H1 (cell line): ENCODE measurements around the gene LHX2. TPM values are rescaled to one million over a fixed set of nuclear protein-coding genes. Genes with fewer than 3 reads are reported as not detected.
"Not testable (repeated sequence)": the region's sequence is repeated elsewhere in the genome, so short reads cannot be mapped to it uniquely, and the experiment has no call there.

ENCODE experiments used
- CTCF ChIA-PET: fragments of 300-600 bp; sonication (Branson Sonifier 250); formaldehyde crosslinking; loops from one replicate; lab custom pipeline; 2021; ENCODE audit not compliant: partially characterized antibody; lab: Charles Lee
- POLR2A ChIA-PET: fragments of 300-600 bp; sonication (Branson Sonifier 250); formaldehyde crosslinking; loops from one replicate; lab custom pipeline; 2021; ENCODE audit warnings: inconsistent platforms; ENCODE audit not compliant: partially characterized antibody; lab: Charles Lee
- DNase-seq, 2 experiments: peaks; one replicate each; pipeline versions ENCODE4 v3.0.0 to v3.0.0-alpha.2; 2010 to 2022; ENCODE audit warnings: low spot score in 2 of 2, low read depth in 1 of 2, mixed read lengths in 1 of 2
- FAIRE-seq: peaks from 2 replicates; lab custom pipeline; 2011; peaks lifted over from hg19 to GRCh38; lab: Jason Lieb, UNC
- H2AFZ ChIP-seq: 2 replicates; pipeline ENCODE4 v1.8.1; 2012; ENCODE audit warnings: low read length, inconsistent platforms
- H2AK5ac ChIP-seq: 2 replicates; pipeline ENCODE4 v1.6.1; 2013; ENCODE audit warnings: low read depth, low read length
- H2BK120ac ChIP-seq: replicated peaks from 2 replicates; pipeline ENCODE3; 2013; ENCODE audit warnings: low read depth, low read length, inconsistent platforms
- H2BK12ac ChIP-seq: 2 replicates; pipeline ENCODE4 v1.6.1; 2013; ENCODE audit warnings: low read depth, low read length
- H2BK15ac ChIP-seq: 2 replicates; pipeline ENCODE4 v1.6.1; 2013; ENCODE audit warnings: low read length
- H2BK20ac ChIP-seq: 2 replicates; pipeline ENCODE4 v1.6.1; 2013; ENCODE audit warnings: low read length
- H2BK5ac ChIP-seq: 2 replicates; pipeline ENCODE4 v1.6.1; 2013; ENCODE audit warnings: low read depth, low read length
- H3K14ac ChIP-seq: 2 replicates; pipeline ENCODE4 v1.6.1; 2013; ENCODE audit warnings: inconsistent platforms; ENCODE audit not compliant: insufficient read length
- H3K18ac ChIP-seq: 2 replicates; pipeline ENCODE4 v1.6.1; 2013; ENCODE audit warnings: low read length; ENCODE audit errors: extremely low read depth
- H3K23ac ChIP-seq: 2 replicates; pipeline ENCODE4 v1.6.1; 2013; ENCODE audit warnings: inconsistent platforms; ENCODE audit not compliant: insufficient read length
- H3K23me2 ChIP-seq: 2 replicates; pipeline ENCODE4 v1.6.1; 2013; ENCODE audit warnings: low read depth, low read length
- H3K27ac ChIP-seq: 2 replicates; pipeline ENCODE4 v1.6.1; 2011; ENCODE audit warnings: low read depth, low read length, inconsistent platforms
- H3K27me3 ChIP-seq, 4 experiments: replicated peaks in 1 of 4; 1 replicate in 1 of 4; 2 replicates in 3 of 4; pipeline versions ENCODE4 v1.6.1 to v1.8.1; 2011 to 2013; ENCODE audit warnings: low read length in 3 of 4, mild to moderate bottlenecking in 3 of 4, inconsistent platforms in 2 of 4, mixed read lengths in 2 of 4, moderate library complexity in 1 of 4; ENCODE audit not compliant: control insufficient read depth in 3 of 4, insufficient read depth in 3 of 4; ENCODE audit errors: extremely low read depth in 1 of 4
- H3K36me3 ChIP-seq, 4 experiments: 2 replicates each; pipeline versions ENCODE4 v1.6.1 to v1.8.1; 2011 to 2013; ENCODE audit warnings: mild to moderate bottlenecking in 4 of 4, low read length in 3 of 4, moderate library complexity in 2 of 4, control low read depth in 1 of 4, inconsistent platforms in 1 of 4; ENCODE audit not compliant: insufficient read depth in 4 of 4, control insufficient read depth in 2 of 4
- H3K4ac ChIP-seq: replicated peaks from 2 replicates; pipeline ENCODE3; 2013; ENCODE audit warnings: low read length, low read depth, mixed read lengths, inconsistent platforms; ENCODE audit not compliant: insufficient read length
- H3K4me1 ChIP-seq, 4 experiments: replicated peaks in 1 of 4; 1 replicate in 1 of 4; 2 replicates in 3 of 4; pipeline versions ENCODE4 v1.6.1 to v1.8.1; 2011 to 2013; ENCODE audit warnings: low read length in 3 of 4, inconsistent platforms in 2 of 4, mixed read lengths in 1 of 4; ENCODE audit not compliant: insufficient read depth in 4 of 4, control insufficient read depth in 3 of 4
- H3K4me2 ChIP-seq, 2 experiments: 2 replicates each; pipeline versions ENCODE4 v1.6.1 to v1.8.1; 2011 to 2013; ENCODE audit warnings: low read depth in 2 of 2, low read length in 2 of 2, control low read depth in 1 of 2, inconsistent platforms in 1 of 2, mild to moderate bottlenecking in 1 of 2; ENCODE audit not compliant: insufficient read depth in 1 of 2
- H3K4me3 ChIP-seq, 4 experiments: fragments of 200-600, 300-600 bp in 1 of 4; sonication (generic), shearing (Covaris generic), sonication (Bioruptor Twin) in 1 of 4; 2 replicates each; pipeline versions ENCODE4 v1.5.1 to v1.8.1; 2011 to 2016; ENCODE audit warnings: low read length in 4 of 4, low read depth in 3 of 4, control low read depth in 2 of 4, inconsistent platforms in 2 of 4, mild to moderate bottlenecking in 2 of 4, mixed read lengths in 1 of 4, moderate library complexity in 1 of 4; ENCODE audit not compliant: insufficient read depth in 2 of 4; ENCODE audit errors: extremely low read depth in 1 of 4
- H3K56ac ChIP-seq: replicated peaks from 2 replicates; pipeline ENCODE3; 2013; ENCODE audit warnings: low read depth, mild to moderate bottlenecking, mixed read lengths, low read length, inconsistent platforms; ENCODE audit not compliant: insufficient read length
- H3K79me1 ChIP-seq: 2 replicates; pipeline ENCODE4 v1.6.1; 2013; ENCODE audit warnings: low read depth, low read length, control low read depth
- H3K79me2 ChIP-seq, 2 experiments: 2 replicates each; pipeline versions ENCODE4 v1.6.1 to v1.8.1; 2012 to 2013; ENCODE audit warnings: low read length in 2 of 2, mild to moderate bottlenecking in 2 of 2, inconsistent platforms in 1 of 2; ENCODE audit not compliant: insufficient read depth in 2 of 2, control insufficient read depth in 1 of 2
- H3K9ac ChIP-seq, 4 experiments: replicated peaks in 1 of 4; 1 replicate in 1 of 4; 2 replicates in 3 of 4; pipeline versions ENCODE4 v1.6.1 to v1.8.1; 2011 to 2013; ENCODE audit warnings: low read depth in 3 of 4, low read length in 3 of 4, control low read depth in 2 of 4, mild to moderate bottlenecking in 2 of 4, moderate library complexity in 2 of 4, inconsistent platforms in 1 of 4; ENCODE audit errors: extremely low read depth in 1 of 4
- H3K9me3 ChIP-seq, 2 experiments: 2 replicates each; pipeline versions ENCODE4 v1.6.1 to v1.8.1; 2012 to 2013; ENCODE audit warnings: mild to moderate bottlenecking in 2 of 2, moderate library complexity in 2 of 2, control low read depth in 1 of 2, inconsistent platforms in 1 of 2, low read depth in 1 of 2, low read length in 1 of 2, mixed read lengths in 1 of 2; ENCODE audit not compliant: insufficient read depth in 2 of 2
- H4K20me1 ChIP-seq, 2 experiments: replicated peaks in 1 of 2; 2 replicates each; pipeline versions ENCODE3 to v1.8.1; 2011 to 2013; ENCODE audit warnings: inconsistent platforms in 2 of 2, low read length in 2 of 2, mild to moderate bottlenecking in 1 of 2; ENCODE audit not compliant: insufficient read depth in 2 of 2, control insufficient read depth in 1 of 2
- H4K5ac ChIP-seq: 2 replicates; pipeline ENCODE4 v1.6.1; 2013; ENCODE audit warnings: low read length, low read depth, mixed read lengths, inconsistent platforms; ENCODE audit not compliant: insufficient read length
- H4K8ac ChIP-seq: 2 replicates; pipeline ENCODE4 v1.8.0; 2013; ENCODE audit warnings: mild to moderate bottlenecking, moderate library complexity, low read length, inconsistent platforms; ENCODE audit not compliant: insufficient read depth; ENCODE audit errors: extremely low read depth
- H4K91ac ChIP-seq: replicated peaks from 2 replicates; pipeline ENCODE3; 2013; ENCODE audit warnings: low read length, mixed read lengths, inconsistent platforms; ENCODE audit not compliant: insufficient read length
- WGBS, 2 experiments: shearing (Covaris generic) in 1 of 2; methylation state at CpG; one replicate each; pipeline versions ENCODE4 v1.1.6 to v1.1.7; 2013 to 2015; ENCODE audit warnings: low lambda C conversion rate in 2 of 2, mixed read lengths in 2 of 2, inconsistent platforms in 1 of 2, low coverage in 1 of 2, missing lambda C conversion rate in 1 of 2; ENCODE audit not compliant: insufficient replicate concordance in 2 of 2, insufficient coverage in 1 of 2, insufficient read length in 1 of 2; ENCODE audit errors: extremely low coverage in 1 of 2, missing lambda C conversion rate in 1 of 2; 5-methylcytosine and 5-hydroxymethylcytosine counted together
- polyA plus RNA-seq, 7 experiments: library from polyadenylated mRNA; depleted of rRNA in 3 of 7; stranded (reverse) in 5 of 7; unstranded in 2 of 7; fragments of >200 nt in 5 of 7; fragments of 200-250 nt in 2 of 7; gene quantifications; 1 replicate in 5 of 7; 2 replicates in 1 of 7; 4 replicates in 1 of 7; pipeline versions ENCODE4 v1.2.1 to v1.2.3, GENCODE V29; 2011 to 2013; ENCODE audit warnings: missing spikeins in 2 of 7, mixed read lengths in 2 of 7
- total RNA-seq: library from RNA; stranded (reverse); fragmentation: NEBNext Ultra II Directional; extraction: Animal tissue kit (Norgen Biotek cat#: 25700); gene quantifications from 2 replicates; pipeline ENCODE4 v1.2.1, GENCODE V29; 2021

LHX2 gene
- total and polyA plus RNA-seq, 2 of the 8 experiments (the other 6 are each of a cell fraction or from before 2014, with no cell fraction given), result 0.11 to 0.86 TPM

DNA sequence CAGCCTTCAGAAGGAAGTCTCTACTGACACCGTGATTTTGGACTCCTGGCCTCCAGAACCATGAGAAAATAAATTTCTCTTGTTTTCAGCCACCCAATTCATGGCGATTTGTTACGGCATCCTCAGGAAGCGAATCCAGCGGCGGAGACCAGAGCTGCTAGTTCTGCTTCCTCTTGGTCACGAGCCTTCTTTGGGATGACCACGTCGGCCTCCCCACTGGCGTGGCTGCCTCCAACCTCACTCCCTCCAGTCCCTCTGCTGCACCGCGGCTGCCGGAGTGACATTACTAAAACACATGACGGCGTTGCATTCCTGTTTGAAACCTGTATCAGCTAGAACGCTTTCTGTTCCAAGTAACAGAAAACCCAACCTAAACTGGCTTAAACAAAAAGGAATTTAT lies 18.9 kb upstream of the LHX2 start:
- H3K79me2 ChIP-seq, H4K5ac ChIP-seq, POLR2A ChIA-PET, H2AFZ ChIP-seq, H2BK15ac ChIP-seq, CTCF ChIA-PET, H3K36me3 ChIP-seq, H3K4ac ChIP-seq, H3K79me1 ChIP-seq, H3K9ac ChIP-seq, H4K8ac ChIP-seq, H3K14ac ChIP-seq, H3K23me2 ChIP-seq, H4K91ac ChIP-seq, H3K4me2 ChIP-seq, H3K56ac ChIP-seq, H3K18ac ChIP-seq, H3K23ac ChIP-seq, H3K4me3 ChIP-seq, H2BK20ac ChIP-seq, H2BK5ac ChIP-seq, H4K20me1 ChIP-seq, DNase-seq, H2AK5ac ChIP-seq, H3K9me3 ChIP-seq, H3K27ac ChIP-seq, H2BK120ac ChIP-seq, H2BK12ac ChIP-seq, FAIRE-seq: not testable (repeated sequence)
- peaks cover 22 to 40% (median 36%) of the 10 kb centered on the region in 4 experiments for H3K27me3 ChIP-seq
- peaks cover 3 to 13% (median 4%) of the 10 kb centered on the region in 4 experiments; a peak in 5 of 7 replicates for H3K4me1 ChIP-seq
- WGBS, 2 experiments, result 74% methylated on average over 10 of the region's 16 CpGs; no CpG with 5 or more reads in 1 of the 2 experiments
